Liver (tissue), 9 donors: ENCODE measurements around the gene LOX. TPM values are rescaled to one million over a fixed set of nuclear protein-coding genes. Genes with fewer than 3 reads are reported as not detected.

ENCODE experiments used
- DNase-seq: peaks from one replicate; pipeline ENCODE4 v3.0.0-alpha.2; 2017; ENCODE audit warnings: low spot score
- H3K27ac ChIP-seq, 2 donors: one replicate each; pipeline ENCODE4 v1.7.0; 2013; ENCODE audit warnings: inconsistent platforms in 2 of 2, low read length in 2 of 2, control low read depth in 1 of 2, low read depth in 1 of 2, mild to moderate bottlenecking in 1 of 2
- H3K27me3 ChIP-seq, 4 donors: one replicate each; pipeline versions ENCODE4 v1.6.1 to v1.7.0; 2013; ENCODE audit warnings: low read length in 3 of 4, inconsistent platforms in 1 of 4, mild to moderate bottlenecking in 1 of 4, moderate library complexity in 1 of 4; ENCODE audit not compliant: control insufficient read depth in 4 of 4, insufficient read depth in 4 of 4
- H3K36me3 ChIP-seq, 4 donors: one replicate each; pipeline versions ENCODE4 v1.6.1 to v1.7.0; 2013; ENCODE audit warnings: low read length in 3 of 4, mild to moderate bottlenecking in 3 of 4, low read depth in 1 of 4, moderate library complexity in 1 of 4; ENCODE audit not compliant: control insufficient read depth in 4 of 4, insufficient read depth in 3 of 4
- H3K4me1 ChIP-seq, 4 donors: one replicate each; pipeline versions ENCODE4 v1.6.1 to v1.7.0; 2013; ENCODE audit warnings: low read length in 3 of 4, mild to moderate bottlenecking in 3 of 4, moderate library complexity in 1 of 4; ENCODE audit not compliant: control insufficient read depth in 4 of 4, insufficient read depth in 4 of 4
- H3K4me3 ChIP-seq, 3 donors: one replicate each; pipeline versions ENCODE4 v1.6.1 to v1.7.0; 2013; ENCODE audit warnings: low read length in 3 of 3, control low read depth in 1 of 3, low read depth in 1 of 3, mild to moderate bottlenecking in 1 of 3
- H3K9ac ChIP-seq, 2 donors: one replicate each; pipeline ENCODE4 v1.7.0; 2013; ENCODE audit warnings: low read length in 2 of 2, mild to moderate bottlenecking in 2 of 2, moderate library complexity in 2 of 2, control low read depth in 1 of 2, low read depth in 1 of 2
- H3K9me3 ChIP-seq, 4 donors: one replicate each; pipeline versions ENCODE4 v1.6.1 to v1.7.0; 2013; ENCODE audit warnings: low read length in 3 of 4; ENCODE audit not compliant: control insufficient read depth in 4 of 4
- CTCF ChIP-seq: fragments of 150-350 bp; IDR thresholded peaks from 2 replicates; pipeline ENCODE4 v1.5.1; 2017; ENCODE audit warnings: improper control_type of control experiment, low read depth, low read length; ENCODE audit not compliant: missing input control
- EGR1 ChIP-seq, 2 donors: IDR thresholded peaks; 2 replicates each; pipeline ENCODE4 v1.6.1; 2016 to 2018; ENCODE audit warnings: antibody characterized with exemption in 2 of 2, low read depth in 2 of 2
- FOXA1 ChIP-seq: IDR thresholded peaks from 2 replicates; pipeline ENCODE4 v1.6.1; 2016; ENCODE audit warnings: antibody characterized with exemption
- FOXA2 ChIP-seq: IDR thresholded peaks from 2 replicates; pipeline ENCODE4 v1.6.1; 2016; ENCODE audit warnings: antibody characterized with exemption
- GABPA ChIP-seq, 2 donors: IDR thresholded peaks in 1 of 2; conservative IDR thresholded peaks in 1 of 2; 2 replicates each; pipeline ENCODE4 v1.6.1; 2016; ENCODE audit warnings: antibody characterized with exemption in 2 of 2, mild to moderate bottlenecking in 1 of 2, moderate library complexity in 1 of 2
- HNF4A ChIP-seq, 2 donors: conservative IDR thresholded peaks; 2 replicates each; pipeline ENCODE4 v1.6.1; 2016; ENCODE audit warnings: antibody characterized with exemption in 2 of 2, mild to moderate bottlenecking in 2 of 2
- HNF4G ChIP-seq: IDR thresholded peaks from 2 replicates; pipeline ENCODE4 v1.6.1; 2016; ENCODE audit warnings: antibody characterized with exemption
- JUND ChIP-seq, 2 donors: IDR thresholded peaks; 2 replicates each; pipeline ENCODE4 v1.6.1; 2016; ENCODE audit warnings: antibody characterized with exemption in 2 of 2
- MAX ChIP-seq: IDR thresholded peaks from 2 replicates; pipeline ENCODE4 v1.6.1; 2016; ENCODE audit warnings: antibody characterized with exemption
- NR2F2 ChIP-seq: IDR thresholded peaks from 2 replicates; pipeline ENCODE4 v1.6.1; 2016; ENCODE audit warnings: antibody characterized with exemption
- RAD21 ChIP-seq, 2 donors: IDR thresholded peaks; 2 replicates each; pipeline ENCODE4 v1.6.1; 2016; ENCODE audit warnings: antibody characterized with exemption in 2 of 2, mild to moderate bottlenecking in 2 of 2
- REST ChIP-seq: IDR thresholded peaks from 2 replicates; pipeline ENCODE4 v1.6.1; 2016; ENCODE audit warnings: antibody characterized with exemption, mild to moderate bottlenecking
- RXRA ChIP-seq, 2 donors: IDR thresholded peaks; 2 replicates each; pipeline ENCODE4 v1.6.1; 2017 to 2018; ENCODE audit warnings: antibody characterized with exemption in 2 of 2, mild to moderate bottlenecking in 1 of 2
- SP1 ChIP-seq: IDR thresholded peaks from 2 replicates; pipeline ENCODE4 v1.6.1; 2018; ENCODE audit warnings: antibody characterized with exemption, mild to moderate bottlenecking
- TAF1 ChIP-seq: conservative IDR thresholded peaks from 2 replicates; pipeline ENCODE4 v1.6.1; 2016; ENCODE audit warnings: antibody characterized with exemption, mild to moderate bottlenecking
- YY1 ChIP-seq: IDR thresholded peaks from 2 replicates; pipeline ENCODE4 v1.6.1; 2016; ENCODE audit warnings: antibody characterized with exemption, mild to moderate bottlenecking
- ZBTB33 ChIP-seq: IDR thresholded peaks from 2 replicates; pipeline ENCODE4 v1.6.1; 2016; ENCODE audit warnings: antibody characterized with exemption
- WGBS: extraction: QIAGEN DNeasy Blood & Tissue Kit; methylation state at CpG from one replicate; pipeline ENCODE4 v1.1.7; 2013; 5-methylcytosine and 5-hydroxymethylcytosine counted together
- polyA plus RNA-seq, 2 donors: library from polyadenylated mRNA; stranded (reverse) in 1 of 2; unstranded in 1 of 2; fragments of 200-250 nt in 1 of 2; fragments of >200 nt in 1 of 2; fragmentation: Nextera tagmentation in 1 of 2; extraction: Ambion mirVana in 1 of 2; gene quantifications; one replicate each; pipeline versions ENCODE4 v1.2.1 to v1.2.3, GENCODE V29; 2013 to 2015
- total RNA-seq, 2 donors: library from RNA; depleted of rRNA; stranded (reverse); fragments of >200 nt; gene quantifications; one replicate each; pipeline ENCODE4 v1.2.3, GENCODE V29; 2014
- TF ChIP-seq, protein P1 (sequence below): IDR thresholded peaks from 2 replicates; pipeline ENCODE4 v1.6.1; 2016; ENCODE audit warnings: antibody characterized with exemption
- donor health status: healthy.
- donor health status: healthy.
- donor health status: healthy.
- donor health status: healthy.
- donor health status: healthy.

LOX gene
- total and polyA plus RNA-seq, 4 donors: 0.42 to 2.2 (median 0.92) TPM

DNA sequence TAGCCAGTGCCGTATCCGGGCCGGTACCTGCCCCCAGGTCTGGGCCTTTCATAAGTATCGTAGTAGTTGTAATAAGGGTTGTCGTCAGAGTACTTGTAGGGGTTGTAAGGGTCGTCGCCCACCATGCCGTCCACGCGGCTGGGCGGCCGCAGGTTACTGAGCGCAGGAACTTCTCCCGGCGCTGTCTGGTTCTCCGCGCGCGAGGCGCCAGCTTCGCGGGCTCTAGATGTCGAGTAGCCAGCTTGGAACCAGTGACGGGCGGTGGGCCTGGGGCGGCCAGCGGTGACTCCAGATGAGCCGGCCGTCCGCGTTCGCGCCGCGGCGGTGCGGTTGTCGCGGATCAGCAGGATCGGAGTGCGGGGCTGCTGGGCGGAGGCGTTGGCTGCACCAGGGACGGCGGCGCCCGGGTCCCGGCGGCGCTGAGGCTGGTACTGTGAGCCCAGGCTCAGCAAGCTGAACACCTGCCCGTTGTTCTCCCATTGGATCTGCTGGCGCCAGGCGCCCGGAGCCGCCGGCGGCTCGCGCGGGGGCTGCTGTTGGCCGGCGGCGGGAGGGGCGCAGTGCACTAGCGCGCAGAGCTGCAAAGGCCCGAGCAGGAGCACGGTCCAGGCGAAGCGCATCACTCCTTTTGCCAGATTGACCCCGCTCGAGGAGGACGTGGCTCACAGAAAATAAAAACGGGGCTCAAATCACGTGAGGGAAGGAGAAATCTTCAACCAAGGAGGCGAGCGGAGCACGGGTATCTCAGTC is 518 bp downstream of the LOX start:
- Histone ChIP-seq H3K9ac (no peak overlapping the region), H3K4me3 (peak overlapping the region; percentile 46 to 58 (median 52)), H3K27ac (peak overlapping the region in 1 of 2 donors; percentile 35), H3K36me3 (no peaks in the 10 kb centered on the region), H3K4me1 (peaks cover 12 to 20% (median 17%) of the 10 kb centered on the region in 4 donors), H3K27me3 (no peaks in the 10 kb centered on the region), H3K9me3 (no peaks in the 10 kb centered on the region)
- no peak for TF ChIP-seq EGR1 (IDR thresholded peaks at IDR 0.05; ENCODE audit: low read depth in 2 of 2)
- TF ChIP-seq NR2F2: no peak
- TF ChIP-seq, protein P1, sequence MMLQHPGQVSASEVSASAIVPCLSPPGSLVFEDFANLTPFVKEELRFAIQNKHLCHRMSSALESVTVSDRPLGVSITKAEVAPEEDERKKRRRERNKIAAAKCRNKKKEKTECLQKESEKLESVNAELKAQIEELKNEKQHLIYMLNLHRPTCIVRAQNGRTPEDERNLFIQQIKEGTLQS: no peak
- TF ChIP-seq GABPA (IDR thresholded peaks at IDR 0.05 in 1 of 2, conservative IDR thresholded peaks at IDR 0.05 in 1 of 2): no peak
- TF ChIP-seq RXRA (IDR thresholded peaks at IDR 0.05): no peak
- no peak for TF ChIP-seq FOXA2
- no peak for TF ChIP-seq JUND (IDR thresholded peaks at IDR 0.05)
- no peak for TF ChIP-seq ZBTB33
- no peak for TF ChIP-seq YY1
- no peak for TF ChIP-seq SP1
- TF ChIP-seq RAD21 (IDR thresholded peaks at IDR 0.05): no peak
- TF ChIP-seq MAX: no peak
- no peak for TF ChIP-seq CTCF
- TF ChIP-seq HNF4A (conservative IDR thresholded peaks at IDR 0.05): no peak
- no peak for TF ChIP-seq FOXA1
- no peak for TF ChIP-seq TAF1
- no peak for TF ChIP-seq HNF4G
- TF ChIP-seq REST: no peak
- no peak for DNase-seq
- WGBS: 2% methylated on average over 78 of the region's 78 CpGs
